IMR-90 (cell line): Measurements from ENCODE around the gene KLK6. TPM values are rescaled to one million over a fixed set of nuclear protein-coding genes. Genes with fewer than 3 reads are reported as not detected.

Experiments used
- ATAC-seq: fragments of 200-7000 bp; cut with Tn5 transposase; 2 replicates; pipeline ENCODE4 v1.9.1; 2020; ENCODE audit warnings: low read depth, mild to moderate bottlenecking, moderate library complexity
- BruUV-seq: library from RNA; stranded (reverse); fragments of 400-500 nt; replicated peaks from 2 replicates; lab custom pipeline; 2021; lab: Mats Ljungman, UMichigan
- CTCF ChIA-PET: fragments of 300-600 bp; formaldehyde crosslinking; extraction: SDS; loops from one replicate; lab custom pipeline; 2021; ENCODE audit warnings: antibody characterized with exemption; lab: Yijun Ruan, JAX
- POLR2A ChIA-PET: fragments of 300-600 bp; sonication (Branson Sonifier 250); formaldehyde crosslinking; loops from one replicate; lab custom pipeline; 2022; ENCODE audit warnings: antibody characterized with exemption; ENCODE audit not compliant: unreplicated experiment; lab: Charles Lee
- DNase-seq: peaks from one replicate; pipeline ENCODE4 v3.0.0; 2013
- H2AFZ ChIP-seq: replicated peaks from 2 replicates; pipeline ENCODE3; 2013; ENCODE audit warnings: low read length, mild to moderate bottlenecking; ENCODE audit not compliant: poor library complexity
- H2AK5ac ChIP-seq: 2 replicates; pipeline ENCODE4 v1.6.1; 2013; ENCODE audit warnings: low read depth, low read length, inconsistent platforms
- H2AK9ac ChIP-seq: replicated peaks from 2 replicates; pipeline ENCODE3; 2013; ENCODE audit warnings: mild to moderate bottlenecking, low read depth, low read length, moderate library complexity; ENCODE audit not compliant: poor library complexity
- H2BK120ac ChIP-seq: 2 replicates; pipeline ENCODE4 v1.6.1; 2013; ENCODE audit warnings: low read depth, low read length, inconsistent platforms
- H2BK15ac ChIP-seq: 3 replicates; pipeline ENCODE4 v1.6.1; 2013; ENCODE audit warnings: low read depth, low read length, inconsistent platforms
- H2BK20ac ChIP-seq: 2 replicates; pipeline ENCODE4 v1.6.1; 2013; ENCODE audit warnings: low read depth, mild to moderate bottlenecking, inconsistent platforms, low read length, moderate library complexity
- H2BK5ac ChIP-seq: 2 replicates; pipeline ENCODE4 v1.6.1; 2013; ENCODE audit warnings: mild to moderate bottlenecking, low read depth, low read length, inconsistent platforms; ENCODE audit not compliant: poor library complexity, severe bottlenecking
- H3K14ac ChIP-seq: replicated peaks from 2 replicates; pipeline ENCODE4 v1.6.1; 2013; ENCODE audit warnings: low read depth, low read length, inconsistent platforms
- H3K18ac ChIP-seq: 2 replicates; pipeline ENCODE4 v1.6.1; 2013; ENCODE audit warnings: low read depth, low read length, control low read depth
- H3K23ac ChIP-seq: 2 replicates; pipeline ENCODE4 v1.6.1; 2013; ENCODE audit warnings: low read depth, low read length, inconsistent platforms
- H3K27ac ChIP-seq: 2 replicates; pipeline ENCODE4 v1.5.1; 2013; ENCODE audit warnings: mild to moderate bottlenecking, control low read depth, low read length; ENCODE audit not compliant: insufficient read depth
- H3K27me3 ChIP-seq: 2 replicates; pipeline ENCODE4 v1.6.1; 2013; ENCODE audit warnings: low read length; ENCODE audit not compliant: control insufficient read depth, insufficient read depth
- H3K36me3 ChIP-seq: 2 replicates; pipeline ENCODE4 v1.6.1; 2013; ENCODE audit warnings: low read length, mixed read lengths; ENCODE audit not compliant: control insufficient read depth, insufficient read depth
- H3K4ac ChIP-seq: 2 replicates; pipeline ENCODE4 v1.6.1; 2013; ENCODE audit warnings: low read depth, low read length, inconsistent platforms
- H3K4me1 ChIP-seq: 2 replicates; pipeline ENCODE4 v1.6.1; 2013; ENCODE audit warnings: low read length, mixed read lengths; ENCODE audit not compliant: control insufficient read depth, insufficient read depth
- H3K4me2 ChIP-seq: 2 replicates; pipeline ENCODE4 v1.6.1; 2013; ENCODE audit warnings: low read depth, mild to moderate bottlenecking, control low read depth, low read length, moderate library complexity
- H3K4me3 ChIP-seq: 2 replicates; pipeline ENCODE4 v1.5.1; 2013; ENCODE audit warnings: low read depth, mild to moderate bottlenecking, control low read depth, low read length, moderate library complexity; ENCODE audit not compliant: insufficient read depth
- H3K56ac ChIP-seq: 2 replicates; pipeline ENCODE4 v1.6.1; 2013; ENCODE audit warnings: low read length, inconsistent platforms; ENCODE audit not compliant: insufficient read depth; ENCODE audit errors: extremely low read depth
- H3K79me1 ChIP-seq, 2 experiments: 2 replicates each; pipeline ENCODE4 v1.6.1; 2013; ENCODE audit warnings: low read length in 2 of 2, inconsistent platforms in 1 of 2, low read depth in 1 of 2
- H3K9ac ChIP-seq: 2 replicates; pipeline ENCODE4 v1.6.1; 2013; ENCODE audit warnings: low read depth, low read length, control low read depth
- H3K9me1 ChIP-seq: 2 replicates; pipeline ENCODE4 v1.6.1; 2013; ENCODE audit warnings: low read length, inconsistent platforms; ENCODE audit not compliant: insufficient read depth
- H3K9me3 ChIP-seq: 2 replicates; pipeline ENCODE4 v1.6.1; 2013; ENCODE audit warnings: low read length; ENCODE audit not compliant: control insufficient read depth, insufficient read depth
- H4K20me1 ChIP-seq: 2 replicates; pipeline ENCODE4 v1.6.1; 2013; ENCODE audit warnings: low read length, inconsistent platforms; ENCODE audit not compliant: insufficient read depth
- H4K5ac ChIP-seq: 2 replicates; pipeline ENCODE4 v1.6.1; 2013; ENCODE audit warnings: mild to moderate bottlenecking, low read depth, low read length, control low read depth
- H4K8ac ChIP-seq, 2 experiments: 2 replicates each; pipeline ENCODE4 v1.6.1; 2013; ENCODE audit warnings: low read depth in 2 of 2, low read length in 2 of 2, control low read depth in 1 of 2, inconsistent platforms in 1 of 2
- H4K91ac ChIP-seq: 2 replicates; pipeline ENCODE4 v1.6.1; 2013; ENCODE audit warnings: low read depth, low read length, inconsistent platforms; ENCODE audit not compliant: insufficient read depth
- BHLHE40 ChIP-seq: fragments of 150-350 bp; IDR thresholded peaks from 2 replicates; pipeline ENCODE4 v1.6.1; 2016; ENCODE audit warnings: mild to moderate bottlenecking, low read depth, low read length
- CHD1 ChIP-seq: IDR thresholded peaks from 2 replicates; pipeline ENCODE4 v1.6.1; 2012; ENCODE audit warnings: low read depth, low read length, improper control_type of control experiment
- CTCF ChIP-seq: conservative IDR thresholded peaks from 2 replicates; pipeline ENCODE4 v1.5.1; 2012; ENCODE audit warnings: mild to moderate bottlenecking, low read depth, low read length, improper control_type of control experiment
- ELK1 ChIP-seq: fragments of 150-350 bp; IDR thresholded peaks from 2 replicates; pipeline ENCODE4 v1.6.1; 2016; ENCODE audit warnings: low read depth, mild to moderate bottlenecking, low read length, moderate library complexity, borderline replicate concordance
- FOS ChIP-seq: fragments of 150-350 bp; IDR thresholded peaks from 2 replicates; pipeline ENCODE4 v1.6.1; 2016; ENCODE audit warnings: low read depth, low read length
- MAFK ChIP-seq: IDR thresholded peaks from 2 replicates; pipeline ENCODE4 v1.6.1; 2012; ENCODE audit warnings: low read depth, low read length, improper control_type of control experiment
- MAZ ChIP-seq: IDR thresholded peaks from 2 replicates; pipeline ENCODE4 v1.6.1; 2012; ENCODE audit warnings: low read depth, mild to moderate bottlenecking, low read length, improper control_type of control experiment, moderate library complexity, borderline replicate concordance
- MXI1 ChIP-seq: IDR thresholded peaks from 2 replicates; pipeline ENCODE4 v1.6.1; 2012; ENCODE audit warnings: low read depth, mild to moderate bottlenecking, low read length, moderate library complexity, borderline replicate concordance
- NFE2L2 ChIP-seq: fragments of 150-350 bp; IDR thresholded peaks from 2 replicates; pipeline ENCODE4 v1.6.1; 2016; ENCODE audit warnings: low read depth, mild to moderate bottlenecking, low read length
- POLR2A ChIP-seq: IDR thresholded peaks from 2 replicates; pipeline ENCODE4 v1.6.1; 2012; ENCODE audit warnings: mild to moderate bottlenecking, low read depth, low read length
- RAD21 ChIP-seq: IDR thresholded peaks from 2 replicates; pipeline ENCODE4 v1.6.1; 2012; ENCODE audit warnings: low read length, improper control_type of control experiment
- RCOR1 ChIP-seq: IDR thresholded peaks from 2 replicates; pipeline ENCODE4 v1.6.1; 2012; ENCODE audit warnings: mild to moderate bottlenecking, low read length, improper control_type of control experiment; ENCODE audit not compliant: insufficient replicate concordance
- RFX5 ChIP-seq: IDR thresholded peaks from 2 replicates; pipeline ENCODE4 v1.8.0; 2012; ENCODE audit warnings: low read depth, mild to moderate bottlenecking, low read length, moderate library complexity
- SMC3 ChIP-seq: fragments of 150-350 bp; IDR thresholded peaks from 2 replicates; pipeline ENCODE4 v1.6.1; 2016; ENCODE audit warnings: low read depth, mild to moderate bottlenecking, antibody characterized with exemption, low read length, moderate library complexity
- WGBS, 2 experiments: methylation state at CpG; one replicate each; pipeline versions ENCODE4 v1.1.5 to v1.1.7; 2013; ENCODE audit warnings: missing lambda C conversion rate in 2 of 2; ENCODE audit not compliant: insufficient read length in 1 of 2; ENCODE audit errors: extremely low coverage in 2 of 2; 5-methylcytosine and 5-hydroxymethylcytosine counted together
- dilution Hi-C: fragments of 300-500 bp; cut with HindIII; formaldehyde crosslinking; loops from one replicate; pipeline ENCODE4 v1.14.3; 2018; ENCODE audit warnings: low sequenced_read_pairs; ENCODE audit not compliant: unreplicated experiment
- in situ Hi-C: fragments of 300-500 bp; cut with MboI; formaldehyde crosslinking; loops from 3 replicates; pipeline ENCODE4 v1.14.3; 2019; ENCODE audit warnings: low sequenced_read_pairs, inconsistent platforms, mixed read lengths
- intact Hi-C: fragments of 100-400 bp; cut with micrococcal nuclease; formaldehyde crosslinking; loops from 2 replicates; pipeline ENCODE4 v1.10.0; 2022
- polyA plus RNA-seq, 3 experiments: library from polyadenylated mRNA; depleted of rRNA; stranded (reverse); fragments of >200 nt; gene quantifications; 2 replicates each; pipeline ENCODE4 v1.2.3, GENCODE V29; 2012; ENCODE audit warnings: low replicate concordance in 1 of 3
- total RNA-seq: library from RNA; depleted of rRNA; stranded (reverse); fragments of >200 nt; gene quantifications from 2 replicates; pipeline ENCODE4 v1.2.3, GENCODE V29; 2012
- TF ChIP-seq, protein P1 (sequence below): fragments of 150-350 bp; IDR thresholded peaks from 2 replicates; pipeline ENCODE4 v1.6.1; 2017; ENCODE audit warnings: mild to moderate bottlenecking, antibody characterized with exemption, low read length, low read depth

The KLK6 gene
- total and polyA plus RNA-seq, 2 of the 4 experiments (the other 2 are of a cell fraction), result not detected

GRCh38 chr19:50949861-50950260 lies 19.5 kb downstream of the KLK6 start:
- Histone ChIP-seq H4K91ac (no peak overlapping the region), H3K27ac (no peak overlapping the region), H3K79me1 (no peaks in the 10 kb centered on the region), H2BK20ac (no peak overlapping the region), H3K9ac (no peak overlapping the region), H2BK120ac (no peak overlapping the region), H2AK5ac (no peak overlapping the region), H4K5ac (no peak overlapping the region), H3K4me1 (no peaks in the 10 kb centered on the region), H3K4me2 (no peak overlapping the region), H3K27me3 (no peaks in the 10 kb centered on the region), H2AFZ (no peak overlapping the region), H4K8ac (no peak overlapping the region), H2BK15ac (no peak overlapping the region), H4K20me1 (no peaks in the 10 kb centered on the region), H3K9me3 (peaks cover 14% of the 10 kb centered on the region; the same call in 1 of the 2 replicates), H3K4me3 (no peak overlapping the region), H3K18ac (no peak overlapping the region), H3K36me3 (no peaks in the 10 kb centered on the region), H3K23ac (no peak overlapping the region), H3K4ac (no peak overlapping the region), H3K9me1 (no peaks in the 10 kb centered on the region), H3K14ac (no peak overlapping the region), H2AK9ac (no peak overlapping the region), H2BK5ac (no peak overlapping the region), H3K56ac (no peak overlapping the region)
- ChIA-PET POLR2A (no interaction called here), CTCF (no interaction called here)
- TF ChIP-seq MXI1 (no peak), MAZ (no peak), CHD1 (no peak), NFE2L2 (no peak), RCOR1 (no peak), RFX5 (no peak), FOS (no peak), ELK1 (no peak), CTCF (no peak), POLR2A (no peak), BHLHE40 (no peak), SMC3 (no peak), MAFK (no peak), RAD21 (no peak)
- TF ChIP-seq, protein P1, sequence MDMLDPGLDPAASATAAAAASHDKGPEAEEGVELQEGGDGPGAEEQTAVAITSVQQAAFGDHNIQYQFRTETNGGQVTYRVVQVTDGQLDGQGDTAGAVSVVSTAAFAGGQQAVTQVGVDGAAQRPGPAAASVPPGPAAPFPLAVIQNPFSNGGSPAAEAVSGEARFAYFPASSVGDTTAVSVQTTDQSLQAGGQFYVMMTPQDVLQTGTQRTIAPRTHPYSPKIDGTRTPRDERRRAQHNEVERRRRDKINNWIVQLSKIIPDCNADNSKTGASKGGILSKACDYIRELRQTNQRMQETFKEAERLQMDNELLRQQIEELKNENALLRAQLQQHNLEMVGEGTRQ, result no peak
- BruUV-seq, result no TSS peak
- in situ Hi-C loops (no loop called here), dilution Hi-C loops (no loop called here), intact Hi-C loops (no loop called here)
- 20% methylated on average over 1 of the region's 19 CpGs; no CpG with 5 or more reads in 1 of the 2 experiments for WGBS, 2 experiments
- no peak for DNase-seq
- ATAC-seq, result no peak
